ENCODE data around the gene NANS. TPM values are rescaled to one million over a fixed set of nuclear protein-coding genes. Genes with fewer than 3 reads are reported as not detected.
"Not testable (repeated sequence)": the region's sequence is repeated elsewhere in the genome, so short reads cannot be mapped to it uniquely, and the experiment has no call there.

The NANS gene
- total RNA-seq, 1 donor from 2014 or later, result 73.6 TPM

- Histone ChIP-seq H3K27me3 (ENCODE audit: control insufficient read depth, insufficient read depth, low read length) (no peaks in the 10 kb centered on the region), H3K36me3 (ENCODE audit: control insufficient read depth, insufficient read depth, low read length) (no peaks in the 10 kb centered on the region), H3K4me3 (ENCODE audit: low read depth, low read length) (no peak overlapping the region)
- no peak for TF ChIP-seq CTCF (IDR thresholded peaks at IDR 0.05; ENCODE audit: insufficient read depth, low read length, poor library complexity, severe bottlenecking)
- no peak for DNase-seq (ENCODE audit: low read depth)
Observed at GRCh38 chr9:98129451-98129881, 72.9 kb downstream of the NANS start.

GRCh38 chr9:98130060-98130459 lies 73.5 kb downstream of the NANS start:
- H3K36me3 ChIP-seq (ENCODE audit: control insufficient read depth, insufficient read depth, low read length); DNase-seq (ENCODE audit: low read depth); H3K4me3 ChIP-seq (ENCODE audit: low read depth, low read length); H3K27me3 ChIP-seq (ENCODE audit: control insufficient read depth, insufficient read depth, low read length): not testable (repeated sequence)

- H3K36me3 ChIP-seq (ENCODE audit: control insufficient read depth, insufficient read depth, low read length), result no peaks in the 10 kb centered on the region
- DNase-seq (ENCODE audit: low read depth), result no peak
- no peaks in the 10 kb centered on the region for H3K27me3 ChIP-seq (ENCODE audit: control insufficient read depth, insufficient read depth, low read length)
- TF ChIP-seq CTCF (IDR thresholded peaks at IDR 0.05; ENCODE audit: insufficient read depth, low read length, poor library complexity, severe bottlenecking), result no peak
- H3K4me3 ChIP-seq (ENCODE audit: low read depth, low read length), result no peak overlapping the region
Observed at GRCh38 chr9:98130576-98131228, 74.2 kb downstream of the NANS start.

GRCh38 chr9:98132158-98132557 lies 75.6 kb downstream of the NANS start:
- no peak overlapping the region for H3K4me3 ChIP-seq (ENCODE audit: low read depth, low read length)
- DNase-seq (ENCODE audit: low read depth), result no peak
- no peaks in the 10 kb centered on the region for H3K36me3 ChIP-seq (ENCODE audit: control insufficient read depth, insufficient read depth, low read length)
- no peaks in the 10 kb centered on the region for H3K27me3 ChIP-seq (ENCODE audit: control insufficient read depth, insufficient read depth, low read length)
- TF ChIP-seq CTCF (IDR thresholded peaks at IDR 0.05; ENCODE audit: insufficient read depth, low read length, poor library complexity, severe bottlenecking), result no peak

Other genes with a start within 250 kb of the NANS start
- gene FOXE1, start 203.5 kb upstream of the NANS start, total RNA-seq, result 0.04 and 0.14 TPM in 2 replicates
- gene TRMO, start 134.2 kb upstream of the NANS start, total RNA-seq, result 23.9 and 39.0 TPM in 2 replicates
- not detected in 2 replicates for gene HEMGN, start 118.6 kb upstream of the NANS start, total RNA-seq
- gene ANP32B, start 73.4 kb upstream of the NANS start, total RNA-seq, result 21.8 and 24.1 TPM in 2 replicates
- gene TRIM14, start 62.5 kb downstream of the NANS start, total RNA-seq, result 8.7 and 9.4 TPM in 2 replicates
- gene CORO2A, start 135.9 kb downstream of the NANS start, total RNA-seq, result 7.8 and 9.5 TPM in 2 replicates
- gene TBC1D2, start 198.9 kb downstream of the NANS start, total RNA-seq, result 21.4 and 23.6 TPM in 2 replicates